Epithelial cell of esophagus (primary cell): Measurements from ENCODE around the gene DPP6.

ENCODE experiments used
- DNase-seq: peaks from one replicate; pipeline ENCODE4 v3.0.0; 2010; ENCODE audit warnings: low read depth
- H3K4me3 ChIP-seq: 2 replicates; pipeline ENCODE4 v1.5.1; 2011; ENCODE audit warnings: mild to moderate bottlenecking, low read length, control low read depth
- TF ChIP-seq, protein P1 (sequence below): IDR thresholded peaks from 2 replicates; pipeline ENCODE4 v1.5.1; 2011; ENCODE audit warnings: low read depth, mild to moderate bottlenecking, low read length, control low read depth, inconsistent platforms; ENCODE audit not compliant: insufficient read depth; ENCODE audit errors: missing control alignments

The DPP6 gene

DNA sequence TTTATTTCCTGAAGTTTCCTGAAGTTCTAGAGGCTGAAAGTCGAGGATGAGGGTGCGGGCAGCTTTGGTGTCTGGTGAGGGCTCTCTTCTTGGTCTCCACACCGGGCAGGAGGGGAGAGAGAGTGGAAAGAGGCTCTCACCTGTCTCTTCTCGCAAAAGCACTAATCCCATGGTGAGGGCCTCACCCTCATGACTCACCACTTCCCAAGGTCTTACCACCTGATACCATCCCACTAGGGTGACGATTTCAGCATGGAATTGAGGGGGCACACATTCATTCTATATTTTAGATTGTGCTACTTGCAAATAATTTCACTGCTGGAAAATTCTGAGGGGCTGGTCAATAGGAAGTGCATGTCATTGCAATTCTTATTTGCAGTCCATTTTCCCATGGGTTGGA lies 292.9 kb downstream of the DPP6 start:
- H3K4me3 ChIP-seq = no peak overlapping the region
- no peak for DNase-seq
- TF ChIP-seq, protein P1, sequence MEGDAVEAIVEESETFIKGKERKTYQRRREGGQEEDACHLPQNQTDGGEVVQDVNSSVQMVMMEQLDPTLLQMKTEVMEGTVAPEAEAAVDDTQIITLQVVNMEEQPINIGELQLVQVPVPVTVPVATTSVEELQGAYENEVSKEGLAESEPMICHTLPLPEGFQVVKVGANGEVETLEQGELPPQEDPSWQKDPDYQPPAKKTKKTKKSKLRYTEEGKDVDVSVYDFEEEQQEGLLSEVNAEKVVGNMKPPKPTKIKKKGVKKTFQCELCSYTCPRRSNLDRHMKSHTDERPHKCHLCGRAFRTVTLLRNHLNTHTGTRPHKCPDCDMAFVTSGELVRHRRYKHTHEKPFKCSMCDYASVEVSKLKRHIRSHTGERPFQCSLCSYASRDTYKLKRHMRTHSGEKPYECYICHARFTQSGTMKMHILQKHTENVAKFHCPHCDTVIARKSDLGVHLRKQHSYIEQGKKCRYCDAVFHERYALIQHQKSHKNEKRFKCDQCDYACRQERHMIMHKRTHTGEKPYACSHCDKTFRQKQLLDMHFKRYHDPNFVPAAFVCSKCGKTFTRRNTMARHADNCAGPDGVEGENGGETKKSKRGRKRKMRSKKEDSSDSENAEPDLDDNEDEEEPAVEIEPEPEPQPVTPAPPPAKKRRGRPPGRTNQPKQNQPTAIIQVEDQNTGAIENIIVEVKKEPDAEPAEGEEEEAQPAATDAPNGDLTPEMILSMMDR = no peak

DNA sequence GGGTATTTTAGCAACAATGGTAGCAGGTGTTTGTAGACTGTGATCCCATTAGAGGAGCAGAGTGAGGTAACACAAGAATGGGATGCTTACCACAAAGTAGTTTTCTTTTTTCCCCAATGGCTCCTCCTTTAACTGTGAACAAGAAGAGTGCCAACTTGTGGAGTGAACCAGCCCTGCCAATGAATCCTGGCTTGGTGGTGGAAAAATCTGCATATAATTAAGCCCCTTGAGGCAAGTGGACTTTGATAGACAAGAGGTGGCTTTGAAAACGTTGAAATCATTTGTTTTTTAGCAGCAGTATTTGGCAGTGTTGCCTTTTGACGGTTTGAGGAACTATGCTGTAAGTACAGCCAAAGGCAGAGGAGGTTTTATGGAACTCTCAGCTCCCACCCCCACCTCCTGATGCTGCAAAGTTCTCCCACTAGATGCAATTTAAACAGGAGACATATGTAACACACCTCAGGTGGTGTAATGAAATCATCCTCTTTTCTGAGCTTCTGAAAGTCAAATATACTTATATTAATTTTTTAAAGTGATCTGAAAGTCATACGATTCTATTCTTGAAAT lies 295.6 kb downstream of the DPP6 start:
- TF ChIP-seq, protein P1 = no peak
- no peak for DNase-seq
- H3K4me3 ChIP-seq = no peak overlapping the region

DNA sequence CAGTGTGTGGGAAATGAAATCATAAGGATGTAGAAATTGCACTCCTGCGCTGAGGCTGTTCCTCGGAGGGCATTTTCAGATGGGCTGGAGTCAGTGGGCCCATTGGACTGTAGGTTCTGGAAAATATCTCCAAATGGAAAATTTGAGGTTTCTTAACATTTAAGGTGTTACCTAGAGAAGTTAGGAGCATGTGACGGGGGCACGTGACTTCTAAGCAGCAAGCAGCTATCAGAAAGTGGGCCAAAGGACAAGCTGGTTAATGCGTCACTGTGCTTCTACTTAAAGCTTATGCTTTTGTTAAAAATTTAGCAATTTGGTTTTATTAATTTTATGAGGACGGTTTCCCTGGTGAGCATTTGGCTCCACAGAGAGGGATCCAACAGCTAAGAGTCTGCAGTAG lies 298.7 kb downstream of the DPP6 start:
- H3K4me3 ChIP-seq = no peak overlapping the region
- DNase-seq = no peak
- TF ChIP-seq, protein P1 = no peak

DNA sequence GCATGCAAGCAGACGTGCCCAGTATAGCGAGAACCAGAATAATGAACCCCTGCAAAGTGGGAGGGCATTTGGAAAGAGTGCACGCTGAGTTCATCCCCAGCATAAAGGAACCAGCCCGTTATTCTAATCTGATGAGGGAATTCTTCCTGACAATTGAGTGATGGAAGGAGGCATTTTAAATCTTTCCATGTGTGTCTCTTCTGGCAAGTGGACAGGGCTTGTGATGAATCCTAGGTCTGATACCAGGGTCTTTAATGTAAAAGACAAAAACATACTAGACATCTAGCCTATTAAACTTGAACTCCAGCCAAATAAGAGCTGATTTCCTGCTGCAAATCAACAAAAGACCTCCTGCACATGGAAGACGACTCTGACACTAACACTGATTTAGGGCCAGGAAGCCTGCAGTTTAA lies 301.2 kb downstream of the DPP6 start:
- H3K4me3 ChIP-seq = no peak overlapping the region
- no peak for DNase-seq
- TF ChIP-seq, protein P1 = no peak

DNA sequence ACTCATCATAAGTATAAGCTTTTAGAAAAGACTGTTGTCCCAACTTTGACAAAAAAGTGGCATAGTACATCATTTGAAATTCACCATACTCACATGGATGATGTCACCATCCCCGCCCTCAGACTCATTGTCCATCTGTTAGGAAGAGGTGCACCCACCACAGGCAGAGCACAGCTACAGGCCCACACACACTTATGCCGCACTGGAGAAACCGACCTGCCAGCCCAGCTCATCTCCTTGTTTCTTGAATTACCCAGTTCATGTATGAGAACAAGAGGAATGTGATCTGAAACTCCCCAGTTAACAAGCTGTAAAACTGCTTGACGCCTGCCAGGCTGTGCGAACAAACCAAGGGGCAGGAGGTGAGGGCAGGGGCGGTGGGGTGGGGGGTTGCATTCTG lies 312.0 kb downstream of the DPP6 start:
- no peak for DNase-seq
- no peak overlapping the region for H3K4me3 ChIP-seq
- TF ChIP-seq, protein P1 = no peak

DNA sequence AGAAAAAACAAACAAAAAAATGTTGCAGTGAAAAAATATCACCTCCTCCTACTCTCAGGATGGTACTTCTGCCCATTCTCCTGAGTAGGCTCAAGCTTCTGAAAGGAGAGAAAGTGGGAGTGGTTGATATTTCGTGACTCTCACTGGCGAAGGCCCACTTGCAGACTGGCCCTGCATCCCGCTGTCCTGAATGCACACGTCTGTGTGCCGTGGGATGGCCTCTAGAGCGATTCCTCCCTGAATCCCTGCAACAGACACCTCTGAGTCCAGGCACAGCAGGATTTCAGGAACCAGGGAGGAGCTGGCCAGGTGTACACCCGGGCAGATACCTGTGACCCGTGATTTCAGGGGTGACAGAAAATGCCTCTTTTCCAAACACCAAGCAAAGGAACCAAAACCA lies 319.2 kb downstream of the DPP6 start:
- TF ChIP-seq, protein P1 = no peak
- no peak for DNase-seq
- H3K4me3 ChIP-seq = no peak overlapping the region

DNA sequence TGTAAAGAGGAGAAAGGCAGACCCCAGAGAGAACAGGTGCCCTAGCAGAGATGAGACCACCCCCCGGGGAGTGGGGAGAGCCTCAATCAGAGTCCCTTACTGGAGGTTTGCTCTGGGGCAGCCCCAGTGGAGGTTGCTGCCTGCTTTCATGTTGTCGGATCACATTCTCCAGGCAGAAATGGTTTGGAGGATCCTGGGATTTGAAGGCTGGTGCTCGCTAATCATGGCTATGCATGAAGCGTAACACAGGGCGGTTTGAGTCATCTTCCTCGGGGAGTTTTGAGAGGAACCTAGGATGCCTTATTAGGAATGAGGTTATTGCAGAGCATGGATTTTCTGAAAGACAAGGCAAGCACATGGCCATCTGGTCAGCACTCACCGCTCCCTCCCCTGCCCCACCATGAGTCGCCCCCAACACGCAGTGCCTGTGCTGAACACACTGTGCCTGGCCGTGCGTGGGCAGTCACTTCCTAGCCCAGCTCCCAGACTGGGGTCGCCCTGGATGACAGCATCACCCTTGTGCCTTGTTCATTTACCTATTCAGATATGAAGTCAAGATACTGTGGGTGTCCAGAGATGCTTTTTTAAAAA lies 319.9 kb downstream of the DPP6 start:
- no peak overlapping the region for H3K4me3 ChIP-seq
- DNase-seq = no peak
- TF ChIP-seq, protein P1 = no peak
